ENCODE data around the gene LTB4R2. TPM values are rescaled to one million over a fixed set of nuclear protein-coding genes. Genes with fewer than 3 reads are reported as not detected.

LTB4R2 gene
- total RNA-seq, 1 donor from 2014 or later = 6.9 TPM

- DNase-seq (ENCODE audit: low spot score) (no peak), ATAC-seq (no peak)
Measured at GRCh38 chr14:24277071-24277470, 32.9 kb upstream of the LTB4R2 start.

- DNase-seq (ENCODE audit: low spot score) = no peak
- no peak for ATAC-seq
Measured at GRCh38 chr14:24277606-24278321, 32.2 kb upstream of the LTB4R2 start.

DNA sequence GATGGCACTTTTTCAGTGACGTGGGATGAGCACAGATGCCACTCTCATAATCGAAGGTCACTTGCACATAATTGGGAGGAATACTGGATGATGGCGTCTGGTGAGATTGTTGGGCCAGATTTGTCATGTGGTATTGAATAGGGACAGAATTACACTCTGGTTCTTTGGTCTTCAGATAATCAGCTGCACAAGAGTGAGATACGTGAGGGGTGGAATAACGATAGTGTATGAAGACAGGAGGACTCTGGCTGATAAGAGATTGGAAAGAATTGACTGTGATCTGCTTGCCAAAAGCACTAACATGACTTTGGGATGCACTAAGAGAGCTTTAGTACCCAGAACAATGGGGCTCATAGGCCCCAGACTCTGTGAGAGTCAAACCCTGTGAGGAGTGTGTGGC is 31.5 kb upstream of the LTB4R2 start:
- ATAC-seq = no peak

DNA sequence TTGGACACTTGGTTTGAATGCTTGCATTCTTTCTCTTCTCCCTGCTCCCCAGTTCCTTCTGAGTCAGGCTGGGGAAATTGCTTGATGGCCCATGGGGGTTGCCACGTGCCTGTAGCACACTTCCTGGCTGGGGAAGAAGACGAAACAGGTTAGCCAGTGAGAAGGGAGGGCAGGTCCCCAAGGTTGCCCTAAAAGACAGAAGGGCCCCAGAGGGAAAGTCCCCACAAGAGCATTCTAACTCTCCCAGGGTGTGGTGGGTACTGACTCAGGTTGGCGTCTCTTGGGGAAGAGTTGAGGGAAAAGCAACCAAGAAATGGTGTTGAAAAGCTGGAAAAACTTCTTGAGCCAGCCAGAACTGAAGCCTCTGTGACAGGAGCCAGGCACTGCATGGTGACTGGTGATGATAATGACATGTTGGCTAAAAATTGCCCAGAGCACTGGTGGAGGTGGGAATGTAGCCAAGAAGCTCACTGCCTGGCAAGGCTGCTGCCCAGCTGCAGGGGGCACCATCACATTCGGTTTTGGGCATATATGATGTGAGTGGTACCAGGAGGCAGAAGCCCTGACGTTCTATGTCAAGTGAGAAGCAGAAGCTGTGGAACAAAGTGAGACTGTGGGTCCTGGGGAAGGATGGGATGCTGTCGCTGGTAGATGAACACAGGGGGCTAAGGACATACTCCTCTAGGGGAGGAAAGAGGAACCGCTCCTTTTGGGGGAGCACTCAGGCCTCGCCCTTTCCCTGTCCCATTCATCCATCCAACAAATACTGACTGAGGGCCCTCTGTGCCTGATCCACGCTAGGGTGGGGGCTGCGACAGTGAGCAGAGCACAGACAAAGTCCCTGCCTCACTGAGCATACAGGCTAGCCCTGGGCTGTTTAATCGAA is 30.4 kb upstream of the LTB4R2 start:
- peak; percentile 65 for ATAC-seq

More for the DNA sequence above, 31.5 kb upstream of the LTB4R2 start:
- no peak for DNase-seq (ENCODE audit: low spot score)

GRCh38 chr14:24280797-24281460 is 29.0 kb upstream of the LTB4R2 start:
- ATAC-seq (no peak), DNase-seq (ENCODE audit: low spot score) (no peak)

More for the DNA sequence above, 30.4 kb upstream of the LTB4R2 start:
- DNase-seq (ENCODE audit: low spot score) = no peak

GRCh38 chr14:24281636-24282035 is 28.3 kb upstream of the LTB4R2 start:
- DNase-seq (ENCODE audit: low spot score) = no peak
- no peak for ATAC-seq

GRCh38 chr14:24282736-24283135 is 27.2 kb upstream of the LTB4R2 start:
- DNase-seq (ENCODE audit: low spot score) (no peak), ATAC-seq (no peak)

DNA sequence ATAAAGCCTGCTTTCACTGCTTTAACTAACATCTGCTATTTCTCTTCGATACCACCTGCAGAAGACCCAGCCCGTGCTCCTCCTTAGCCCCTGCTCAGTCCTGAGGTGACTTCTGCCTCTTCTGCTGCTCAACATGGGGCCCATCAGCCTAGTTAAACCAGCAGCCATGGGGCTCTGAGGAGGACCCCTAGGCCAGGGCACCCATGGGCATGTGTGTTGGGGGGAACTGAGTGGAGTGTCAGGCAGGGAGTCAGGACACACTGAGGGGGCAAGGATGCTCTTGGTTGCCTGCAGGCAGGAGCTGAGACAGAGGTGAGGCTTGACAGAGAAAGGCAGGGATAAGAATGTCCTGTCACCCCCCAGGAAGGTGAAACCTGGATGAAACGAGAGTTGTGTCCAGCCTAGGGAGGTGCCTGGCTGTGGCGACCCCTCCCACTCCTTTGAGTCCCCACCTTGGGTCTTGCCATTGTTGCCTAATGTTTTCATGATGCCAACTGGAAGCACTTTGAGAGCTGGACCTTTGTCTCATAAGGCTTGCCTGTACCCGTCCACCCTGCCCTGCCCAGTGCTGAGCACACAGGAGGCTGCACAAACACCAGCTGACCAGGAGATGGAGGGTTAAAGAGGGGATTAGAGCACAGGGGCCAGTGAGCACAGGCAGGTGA is 26.0 kb upstream of the LTB4R2 start:
- DNase-seq (ENCODE audit: low spot score) (no peak), ATAC-seq (no peak)

GRCh38 chr14:24284501-24285035 is 25.4 kb upstream of the LTB4R2 start:
- ATAC-seq = no peak

DNA sequence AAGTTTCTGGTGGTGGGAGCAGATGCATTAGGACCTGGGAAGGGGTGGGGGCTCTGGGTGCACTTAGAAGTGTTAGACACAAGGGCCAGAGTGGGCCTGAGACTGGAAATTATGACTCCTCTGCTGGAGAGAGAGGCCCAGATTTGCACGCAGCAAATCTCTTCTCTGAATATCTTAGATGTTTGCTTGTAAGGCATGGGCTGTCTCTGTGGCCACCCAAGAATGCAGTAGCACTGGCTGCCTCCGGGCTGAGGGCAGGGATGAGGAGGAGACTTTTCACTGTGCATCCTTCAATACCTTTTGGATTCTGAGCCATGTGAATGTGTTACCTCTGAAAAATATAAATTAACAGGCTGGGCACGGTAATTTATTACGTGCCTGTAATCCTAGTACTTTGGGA is 24.6 kb upstream of the LTB4R2 start:
- ATAC-seq (no peak), DNase-seq (ENCODE audit: low spot score) (no peak)

More at GRCh38 chr14:24284501-24285035, 25.4 kb upstream of the LTB4R2 start:
- no peak for DNase-seq (ENCODE audit: low spot score)

DNA sequence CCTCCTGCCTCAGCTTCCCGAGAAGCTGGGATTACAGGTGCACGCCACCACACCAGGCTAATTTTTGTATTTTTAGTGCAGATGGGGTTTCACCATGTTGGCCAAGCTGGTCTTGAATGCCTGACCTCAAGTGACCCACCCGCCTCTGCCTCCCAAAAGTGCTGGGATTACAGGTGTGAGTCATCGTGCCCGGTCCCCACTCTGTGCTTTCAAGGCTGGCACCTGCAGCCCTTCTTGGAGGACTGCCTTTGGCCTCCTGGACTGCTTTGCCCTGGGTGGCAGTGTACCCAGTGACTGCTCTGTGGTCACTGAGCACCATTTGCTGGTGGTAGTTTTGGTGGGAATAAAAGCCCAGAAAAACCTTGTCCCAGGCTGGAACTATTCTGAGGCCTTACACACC is 22.9 kb upstream of the LTB4R2 start:
- ATAC-seq = no peak

DNA sequence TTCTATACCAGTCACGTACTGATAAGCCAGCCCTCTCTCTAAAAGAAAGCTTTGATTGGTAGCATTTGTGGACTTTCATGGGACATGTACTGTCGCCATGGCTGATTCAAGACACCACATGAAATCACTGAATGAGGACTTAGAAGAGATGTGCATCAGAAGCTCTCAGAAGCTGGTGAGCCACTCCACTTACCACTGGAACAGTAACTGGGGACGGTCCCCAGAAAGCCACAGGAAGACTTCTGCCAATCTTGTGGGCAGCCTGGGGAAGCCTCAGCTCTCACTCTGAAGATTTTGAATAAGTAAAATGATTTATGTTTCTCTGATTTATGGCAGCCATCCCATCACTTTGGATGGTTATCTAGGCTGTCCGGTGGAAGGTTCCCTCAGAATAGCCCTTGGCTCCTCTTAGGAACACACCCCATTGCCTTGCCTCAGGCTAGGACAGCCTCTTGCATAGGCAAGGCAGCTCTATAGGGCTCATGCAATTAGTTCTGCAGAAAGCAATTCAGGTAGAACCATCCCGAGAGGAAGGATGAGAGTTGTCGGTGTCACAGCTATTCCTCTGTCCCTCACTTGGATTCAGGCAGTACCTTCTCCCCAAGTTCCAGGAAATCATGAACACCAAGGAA is 20.2 kb upstream of the LTB4R2 start:
- DNase-seq (ENCODE audit: low spot score) (no peak), ATAC-seq (no peak)

More for the DNA sequence above, 22.9 kb upstream of the LTB4R2 start:
- DNase-seq (ENCODE audit: low spot score) = no peak

- ATAC-seq (peak; percentile 57), DNase-seq (ENCODE audit: low spot score) (no peak)
Measured at GRCh38 chr14:24290746-24291145, 19.2 kb upstream of the LTB4R2 start.

DNA sequence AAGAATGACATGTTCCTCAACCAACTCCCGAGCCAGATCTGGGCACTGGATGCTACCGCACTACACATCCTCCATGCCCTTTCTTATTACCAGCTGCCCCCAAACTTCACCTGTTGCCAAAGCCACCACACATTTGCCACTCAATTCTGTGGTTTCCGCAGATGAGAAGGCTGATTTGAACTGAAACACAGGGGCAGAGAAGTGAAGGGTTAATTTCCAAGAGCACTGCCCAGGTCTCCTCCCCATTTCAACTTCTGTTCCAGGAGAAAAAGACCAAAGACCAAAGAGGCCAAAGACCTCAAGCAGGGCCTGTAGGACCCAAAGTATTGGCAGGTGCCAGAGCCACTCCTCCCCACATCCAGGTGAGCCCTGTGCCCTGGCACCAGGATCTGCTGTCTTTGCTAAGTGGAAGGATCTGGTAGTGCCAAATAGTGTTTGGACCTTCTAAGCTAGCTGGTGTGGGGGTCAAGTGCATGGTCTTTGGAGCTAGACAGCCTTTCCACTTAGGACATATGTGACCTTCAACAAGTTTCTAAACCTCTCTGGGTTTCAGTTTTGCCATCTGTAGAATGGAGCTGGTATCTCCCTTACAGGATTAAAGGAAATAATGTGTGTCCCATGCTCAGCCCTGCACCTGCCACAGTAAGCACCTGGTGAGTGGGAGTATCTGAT is 18.4 kb upstream of the LTB4R2 start:
- ATAC-seq (peak; percentile 93), DNase-seq (ENCODE audit: low spot score) (peak; percentile 86)

DNA sequence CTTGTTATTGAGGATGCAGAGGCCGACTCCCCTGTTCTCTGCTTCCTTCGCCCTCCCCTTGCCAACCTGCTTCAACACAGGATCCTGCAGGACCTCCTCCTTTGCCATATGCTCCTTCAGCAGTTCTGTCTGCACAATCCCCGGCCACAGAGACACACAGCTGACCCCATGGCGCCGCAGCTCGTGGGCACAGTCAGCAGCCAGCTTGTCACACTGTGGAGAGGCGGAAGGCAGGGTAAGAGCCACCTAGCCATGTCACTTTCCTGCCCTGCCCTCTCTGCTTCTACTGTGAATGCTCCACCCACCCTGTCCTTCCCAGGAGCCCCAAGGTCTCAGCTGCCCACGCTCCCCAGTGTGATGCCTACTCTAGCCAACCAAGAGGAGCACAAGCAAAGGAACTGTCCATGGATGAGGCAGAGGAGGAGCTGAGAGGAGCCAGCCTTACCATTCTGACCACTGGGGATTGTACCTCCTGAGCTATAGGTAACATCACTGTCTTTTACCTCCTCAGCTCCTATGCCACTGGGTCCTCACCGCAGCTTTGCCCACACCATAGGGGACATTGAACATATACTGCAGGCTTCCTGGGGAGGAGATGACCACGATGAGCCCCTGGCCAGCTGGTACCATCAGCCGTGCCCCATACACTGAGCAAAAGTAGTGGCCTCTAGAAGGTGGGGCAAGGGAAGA is 17.7 kb upstream of the LTB4R2 start:
- DNase-seq (ENCODE audit: low spot score) (no peak), ATAC-seq (peak; percentile 7)

GRCh38 chr14:24293525-24293924 is 16.4 kb upstream of the LTB4R2 start:
- ATAC-seq (no peak), DNase-seq (ENCODE audit: low spot score) (no peak)

GRCh38 chr14:24296341-24297157 is 13.4 kb upstream of the LTB4R2 start:
- DNase-seq (ENCODE audit: low spot score) (no peak), ATAC-seq (peak; percentile 37)
